ENCODE data around the gene OMP. TPM values are rescaled to one million over a fixed set of nuclear protein-coding genes. Genes with fewer than 3 reads are reported as not detected.

Gene OMP
- total and polyA plus RNA-seq, 2 of the 4 experiments (the other 2 are of a cell fraction), result 0.27 TPM; not detected in 1

- no peak overlapping the region for H3K4me3 ChIP-seq (ENCODE audit: insufficient read depth, low read depth, low read length)
- H3K56ac ChIP-seq (ENCODE audit: extremely low read depth, insufficient read depth, low read length), result no peak overlapping the region
- no peaks in the 10 kb centered on the region for H3K9me3 ChIP-seq (ENCODE audit: control insufficient read depth, insufficient read depth, low read length)
- H2BK120ac ChIP-seq (ENCODE audit: low read depth, low read length), result no peak overlapping the region
- no peak overlapping the region for H2AK5ac ChIP-seq (ENCODE audit: low read depth, low read length)
- no peak overlapping the region for H3K23ac ChIP-seq (ENCODE audit: low read depth, low read length)
- no peak overlapping the region for H2AFZ ChIP-seq (replicated peaks; ENCODE audit: low read length, poor library complexity)
- no TSS peak for BruUV-seq (replicated peaks)
- H4K91ac ChIP-seq (ENCODE audit: insufficient read depth, low read depth, low read length), result no peak overlapping the region
- POLR2A ChIA-PET (ENCODE audit: unreplicated experiment), result no interaction called here
- intact Hi-C loops (cut with micrococcal nuclease) (no loop called here), in situ Hi-C loops (cut with MboI; ENCODE audit: low sequenced_read_pairs) (no loop called here), dilution Hi-C loops (cut with HindIII; ENCODE audit: low sequenced_read_pairs, unreplicated experiment) (no loop called here)
- no peak for TF ChIP-seq CEBPB (IDR thresholded peaks at IDR 0.05; ENCODE audit: low read depth, low read length)
- no peak for TF ChIP-seq RAD21 (IDR thresholded peaks at IDR 0.05; ENCODE audit: low read length)
- no peak for TF ChIP-seq FOS (IDR thresholded peaks at IDR 0.05; ENCODE audit: low read depth, low read length)
- TF ChIP-seq SMC3 (IDR thresholded peaks at IDR 0.05; ENCODE audit: low read depth, low read length), result no peak
- TF ChIP-seq POLR2A (IDR thresholded peaks at IDR 0.05; ENCODE audit: low read depth, low read length), result no peak
- no peak overlapping the region for H2BK20ac ChIP-seq (ENCODE audit: low read depth, low read length)
- H4K8ac ChIP-seq (ENCODE audit: low read depth in 2 of 2, low read length in 2 of 2), result no peak overlapping the region
- H3K4me2 ChIP-seq (ENCODE audit: low read depth, low read length), result no peak overlapping the region
- DNase-seq (no peak), ATAC-seq (ENCODE audit: low read depth) (no peak)
- no peak overlapping the region for H2BK5ac ChIP-seq (ENCODE audit: low read depth, low read length, poor library complexity, severe bottlenecking)
- H4K5ac ChIP-seq (ENCODE audit: low read depth, low read length), result no peak overlapping the region
- no peak overlapping the region for H3K4ac ChIP-seq (ENCODE audit: low read depth, low read length)
- 95% methylated on average over 3 of the region's 10 CpGs; no CpG with 5 or more reads in 1 of the 2 experiments for WGBS, 2 experiments (ENCODE audit: extremely low coverage in 2 of 2, insufficient read length in 1 of 2)
- no peak overlapping the region for H3K27ac ChIP-seq (ENCODE audit: insufficient read depth, low read length)
- H4K20me1 ChIP-seq (ENCODE audit: insufficient read depth, low read length), result no peaks in the 10 kb centered on the region
- no peak overlapping the region for H3K18ac ChIP-seq (ENCODE audit: low read depth, low read length)
- no peaks in the 10 kb centered on the region for H3K79me1 ChIP-seq (ENCODE audit: low read depth in 1 of 2, low read length in 2 of 2)
- H3K9ac ChIP-seq (ENCODE audit: low read depth, low read length), result no peak overlapping the region
- no peaks in the 10 kb centered on the region; the same call in 1 of the 2 replicates for H3K9me1 ChIP-seq (ENCODE audit: insufficient read depth, low read length)
- no peaks in the 10 kb centered on the region for H3K36me3 ChIP-seq (ENCODE audit: control insufficient read depth, insufficient read depth, low read length)
- no peak overlapping the region for H2AK9ac ChIP-seq (replicated peaks; ENCODE audit: low read depth, low read length, poor library complexity)
- H3K14ac ChIP-seq (replicated peaks; ENCODE audit: low read depth, low read length), result no peak overlapping the region
- CTCF ChIA-PET, result no interaction called here
- peaks cover 63% of the 10 kb centered on the region for H3K27me3 ChIP-seq (ENCODE audit: control insufficient read depth, insufficient read depth, low read length)
- H3K4me1 ChIP-seq (ENCODE audit: control insufficient read depth, insufficient read depth, low read length), result no peaks in the 10 kb centered on the region
- no peak overlapping the region for H2BK15ac ChIP-seq (ENCODE audit: low read depth, low read length)
These were observed 48.2 kb downstream of the OMP start for GRCh38 chr11:77150836-77151235.

Measured in IMR-90 (cell line).